Measurements from ENCODE around the gene PPM1M.

DNA sequence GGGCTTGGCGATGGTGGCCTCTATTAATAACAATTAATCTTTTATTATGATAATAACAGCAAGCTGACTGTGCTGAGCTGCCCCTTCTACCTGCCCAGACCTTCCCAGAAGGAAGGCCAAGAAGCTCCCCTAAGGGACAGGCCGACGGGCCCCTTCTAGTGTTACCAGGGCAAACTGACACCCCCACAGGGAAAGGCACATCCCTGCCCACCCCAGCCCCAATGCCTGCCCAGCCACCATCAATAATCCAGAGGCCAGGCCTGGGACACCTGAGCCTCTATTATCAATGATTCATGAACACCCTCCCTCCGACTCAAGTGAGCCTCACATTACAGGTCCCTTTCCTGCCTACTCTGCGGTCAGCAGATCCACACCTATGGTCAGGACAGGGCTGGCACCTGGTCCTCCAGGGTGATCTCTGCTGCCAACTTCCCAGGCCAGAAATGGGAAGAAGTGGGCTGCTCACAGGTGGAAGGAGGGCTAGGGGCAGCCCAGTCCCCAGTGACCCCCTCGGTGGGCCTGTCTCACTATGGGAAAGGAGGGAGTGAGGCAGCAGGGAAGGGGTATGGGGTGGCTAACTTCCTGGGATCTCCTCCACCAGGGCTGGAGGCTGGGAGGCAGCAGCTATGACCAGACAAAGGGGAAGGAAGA lies 8.4 kb upstream of the PPM1M start:
- TF ChIP-seq, protein P1, sequence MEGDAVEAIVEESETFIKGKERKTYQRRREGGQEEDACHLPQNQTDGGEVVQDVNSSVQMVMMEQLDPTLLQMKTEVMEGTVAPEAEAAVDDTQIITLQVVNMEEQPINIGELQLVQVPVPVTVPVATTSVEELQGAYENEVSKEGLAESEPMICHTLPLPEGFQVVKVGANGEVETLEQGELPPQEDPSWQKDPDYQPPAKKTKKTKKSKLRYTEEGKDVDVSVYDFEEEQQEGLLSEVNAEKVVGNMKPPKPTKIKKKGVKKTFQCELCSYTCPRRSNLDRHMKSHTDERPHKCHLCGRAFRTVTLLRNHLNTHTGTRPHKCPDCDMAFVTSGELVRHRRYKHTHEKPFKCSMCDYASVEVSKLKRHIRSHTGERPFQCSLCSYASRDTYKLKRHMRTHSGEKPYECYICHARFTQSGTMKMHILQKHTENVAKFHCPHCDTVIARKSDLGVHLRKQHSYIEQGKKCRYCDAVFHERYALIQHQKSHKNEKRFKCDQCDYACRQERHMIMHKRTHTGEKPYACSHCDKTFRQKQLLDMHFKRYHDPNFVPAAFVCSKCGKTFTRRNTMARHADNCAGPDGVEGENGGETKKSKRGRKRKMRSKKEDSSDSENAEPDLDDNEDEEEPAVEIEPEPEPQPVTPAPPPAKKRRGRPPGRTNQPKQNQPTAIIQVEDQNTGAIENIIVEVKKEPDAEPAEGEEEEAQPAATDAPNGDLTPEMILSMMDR (conservative IDR thresholded peaks at IDR 0.05; ENCODE audit: low read depth in 2 of 2) = no peak
- TF ChIP-seq, protein P2, sequence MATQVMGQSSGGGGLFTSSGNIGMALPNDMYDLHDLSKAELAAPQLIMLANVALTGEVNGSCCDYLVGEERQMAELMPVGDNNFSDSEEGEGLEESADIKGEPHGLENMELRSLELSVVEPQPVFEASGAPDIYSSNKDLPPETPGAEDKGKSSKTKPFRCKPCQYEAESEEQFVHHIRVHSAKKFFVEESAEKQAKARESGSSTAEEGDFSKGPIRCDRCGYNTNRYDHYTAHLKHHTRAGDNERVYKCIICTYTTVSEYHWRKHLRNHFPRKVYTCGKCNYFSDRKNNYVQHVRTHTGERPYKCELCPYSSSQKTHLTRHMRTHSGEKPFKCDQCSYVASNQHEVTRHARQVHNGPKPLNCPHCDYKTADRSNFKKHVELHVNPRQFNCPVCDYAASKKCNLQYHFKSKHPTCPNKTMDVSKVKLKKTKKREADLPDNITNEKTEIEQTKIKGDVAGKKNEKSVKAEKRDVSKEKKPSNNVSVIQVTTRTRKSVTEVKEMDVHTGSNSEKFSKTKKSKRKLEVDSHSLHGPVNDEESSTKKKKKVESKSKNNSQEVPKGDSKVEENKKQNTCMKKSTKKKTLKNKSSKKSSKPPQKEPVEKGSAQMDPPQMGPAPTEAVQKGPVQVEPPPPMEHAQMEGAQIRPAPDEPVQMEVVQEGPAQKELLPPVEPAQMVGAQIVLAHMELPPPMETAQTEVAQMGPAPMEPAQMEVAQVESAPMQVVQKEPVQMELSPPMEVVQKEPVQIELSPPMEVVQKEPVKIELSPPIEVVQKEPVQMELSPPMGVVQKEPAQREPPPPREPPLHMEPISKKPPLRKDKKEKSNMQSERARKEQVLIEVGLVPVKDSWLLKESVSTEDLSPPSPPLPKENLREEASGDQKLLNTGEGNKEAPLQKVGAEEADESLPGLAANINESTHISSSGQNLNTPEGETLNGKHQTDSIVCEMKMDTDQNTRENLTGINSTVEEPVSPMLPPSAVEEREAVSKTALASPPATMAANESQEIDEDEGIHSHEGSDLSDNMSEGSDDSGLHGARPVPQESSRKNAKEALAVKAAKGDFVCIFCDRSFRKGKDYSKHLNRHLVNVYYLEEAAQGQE (IDR thresholded peaks at IDR 0.05; ENCODE audit: unreplicated experiment) = no peak

Data from GM23338 (cell line).